ENCODE data around the gene PEX7.
"Not testable (repeated sequence)": the region's sequence is repeated elsewhere in the genome, so short reads cannot be mapped to it uniquely, and the experiment has no call there.

Gene PEX7

GRCh38 chr6:136914947-136915346 is 92.6 kb downstream of the PEX7 start:
- no peak for DNase-seq

GRCh38 chr6:136918706-136919105 is 96.3 kb downstream of the PEX7 start:
- DNase-seq, result no peak

- DNase-seq, result no peak
Observed at GRCh38 chr6:136920216-136920615, 97.8 kb downstream of the PEX7 start.

- no peak for DNase-seq
Observed at GRCh38 chr6:136920671-136921380, 98.4 kb downstream of the PEX7 start.

GRCh38 chr6:136921381-136921935 is 99.1 kb downstream of the PEX7 start:
- no peak for DNase-seq

- DNase-seq, result no peak
Observed at GRCh38 chr6:136921936-136922684, 99.7 kb downstream of the PEX7 start, which contains the start of gene SLC35D3. Gene SLC35D3, plus strand, starts transcription at chr6:136922301. Its CDS starts 128 bp downstream, at chr6:136922429.

- no peak for DNase-seq
Observed at GRCh38 chr6:136922685-136923006, 100.3 kb downstream of the PEX7 start.

- no peak for DNase-seq
Observed at GRCh38 chr6:136923116-136923953, 100.9 kb downstream of the PEX7 start.

- no peak for DNase-seq
Observed at GRCh38 chr6:136923954-136924673, 101.7 kb downstream of the PEX7 start.

- DNase-seq, result no peak
Observed at GRCh38 chr6:136926383-136926782, 104.0 kb downstream of the PEX7 start.

GRCh38 chr6:136927292-136927691 is 104.9 kb downstream of the PEX7 start:
- DNase-seq, result no peak

GRCh38 chr6:136930528-136930927 is 108.1 kb downstream of the PEX7 start:
- DNase-seq, result no peak

GRCh38 chr6:136932599-136932998 is 110.2 kb downstream of the PEX7 start:
- DNase-seq, result no peak

GRCh38 chr6:136945072-136945471 is 122.7 kb downstream of the PEX7 start:
- no peak for DNase-seq

GRCh38 chr6:136945711-136946121 is 123.3 kb downstream of the PEX7 start:
- no peak for DNase-seq

- no peak for DNase-seq
Observed at GRCh38 chr6:136947037-136947436, 124.6 kb downstream of the PEX7 start.

- DNase-seq, result not testable (repeated sequence)
Observed at GRCh38 chr6:136949957-136950356, 127.6 kb downstream of the PEX7 start.

GRCh38 chr6:136950436-136951126 is 128.2 kb downstream of the PEX7 start:
- DNase-seq, result no peak

- DNase-seq, result peak; percentile 33
Observed at GRCh38 chr6:136952714-136953260, 130.4 kb downstream of the PEX7 start.

GRCh38 chr6:136955123-136955522 is 132.7 kb downstream of the PEX7 start:
- no peak for DNase-seq

Data from NCI-H510A treated with DMSO at 0.1 percent for 48 hours (cell line).